ENCODE data around the gene ACBD5. TPM values are rescaled to one million over a fixed set of nuclear protein-coding genes. Genes with fewer than 3 reads are reported as not detected.
"Not testable (repeated sequence)": the region's sequence is repeated elsewhere in the genome, so short reads cannot be mapped to it uniquely, and the experiment has no call there.

ACBD5 gene
- total and polyA plus RNA-seq, 2 donors = 13.6 to 14.8 TPM

GRCh38 chr10:27242951-27243551 lies 2.5 kb upstream of the ACBD5 start:
- no peaks in the 10 kb centered on the region for H3K36me3 ChIP-seq (ENCODE audit: control insufficient read depth in 2 of 2, insufficient read depth in 2 of 2, low read length in 1 of 2)
- H3K9me3 ChIP-seq (ENCODE audit: control insufficient read depth in 2 of 2, insufficient read depth in 1 of 2, low read length in 1 of 2) = no peaks in the 10 kb centered on the region
- peak overlapping the region; percentile 65 to 76 for H3K4me3 ChIP-seq (ENCODE audit: low read length in 2 of 2)
- 14% methylated on average over 12 of the region's 12 CpGs for WGBS
- H3K27me3 ChIP-seq (ENCODE audit: control insufficient read depth in 2 of 2, insufficient read depth in 1 of 2, low read length in 1 of 2) = no peaks in the 10 kb centered on the region
- H3K4me1 ChIP-seq (ENCODE audit: control insufficient read depth in 2 of 2, insufficient read depth in 2 of 2, low read length in 2 of 2) = peaks cover 7 to 18% of the 10 kb centered on the region in 2 donors
- peak overlapping the region; percentile 95 to 98 for H3K27ac ChIP-seq (ENCODE audit: low read depth in 1 of 2, low read length in 1 of 2)
- peak; percentile 48 to 93 (median 78) for DNase-seq (ENCODE audit: low read depth in 6 of 9, low spot score in 9 of 9)

- H3K36me3 ChIP-seq (ENCODE audit: control insufficient read depth in 2 of 2, insufficient read depth in 2 of 2, low read length in 1 of 2) = no peaks in the 10 kb centered on the region
- no peaks in the 10 kb centered on the region for H3K27me3 ChIP-seq (ENCODE audit: control insufficient read depth in 2 of 2, insufficient read depth in 1 of 2, low read length in 1 of 2)
- H3K4me1 ChIP-seq (ENCODE audit: control insufficient read depth in 2 of 2, insufficient read depth in 2 of 2, low read length in 2 of 2) = peaks cover 7 to 18% of the 10 kb centered on the region in 2 donors
- under 1% methylated on average over 6 of the region's 6 CpGs for WGBS
- H3K9me3 ChIP-seq (ENCODE audit: control insufficient read depth in 2 of 2, insufficient read depth in 1 of 2, low read length in 1 of 2) = no peaks in the 10 kb centered on the region
- peak overlapping the region; percentile 95 to 98 for H3K27ac ChIP-seq (ENCODE audit: low read depth in 1 of 2, low read length in 1 of 2)
- peak overlapping the region; percentile 65 to 76 for H3K4me3 ChIP-seq (ENCODE audit: low read length in 2 of 2)
- DNase-seq (ENCODE audit: low read depth in 6 of 9, low spot score in 9 of 9) = no peak
Measured at GRCh38 chr10:27242473-27242950, 1.9 kb upstream of the ACBD5 start.

- Histone ChIP-seq H3K4me1 (ENCODE audit: control insufficient read depth in 2 of 2, insufficient read depth in 2 of 2, low read length in 2 of 2) (peaks cover 7 to 18% of the 10 kb centered on the region in 2 donors), H3K4me3 (ENCODE audit: low read length in 2 of 2) (peak overlapping the region; percentile 65 to 76), H3K9me3 (ENCODE audit: control insufficient read depth in 2 of 2, insufficient read depth in 1 of 2, low read length in 1 of 2) (no peaks in the 10 kb centered on the region), H3K27ac (ENCODE audit: low read depth in 1 of 2, low read length in 1 of 2) (peak overlapping the region; percentile 92 to 98), H3K27me3 (ENCODE audit: control insufficient read depth in 2 of 2, insufficient read depth in 1 of 2, low read length in 1 of 2) (no peaks in the 10 kb centered on the region), H3K36me3 (ENCODE audit: control insufficient read depth in 2 of 2, insufficient read depth in 2 of 2, low read length in 1 of 2) (no peaks in the 10 kb centered on the region)
- 3% methylated on average over 59 of the region's 59 CpGs for WGBS
- DNase-seq (ENCODE audit: low read depth in 6 of 9, low spot score in 9 of 9) = peak; percentile 88 to 96 (median 92)
Measured at GRCh38 chr10:27241652-27242472, 1.3 kb upstream of the ACBD5 start.

GRCh38 chr10:27241010-27241651 lies 534 bp upstream of the ACBD5 start:
- H3K9me3 ChIP-seq (ENCODE audit: control insufficient read depth in 2 of 2, insufficient read depth in 1 of 2, low read length in 1 of 2) = no peaks in the 10 kb centered on the region
- H3K36me3 ChIP-seq (ENCODE audit: control insufficient read depth in 2 of 2, insufficient read depth in 2 of 2, low read length in 1 of 2) = no peaks in the 10 kb centered on the region
- H3K27ac ChIP-seq (ENCODE audit: low read depth in 1 of 2, low read length in 1 of 2) = peak overlapping the region; percentile 92 to 98
- no peaks in the 10 kb centered on the region for H3K27me3 ChIP-seq (ENCODE audit: control insufficient read depth in 2 of 2, insufficient read depth in 1 of 2, low read length in 1 of 2)
- 16% methylated on average over 33 of the region's 33 CpGs for WGBS
- H3K4me1 ChIP-seq (ENCODE audit: control insufficient read depth in 2 of 2, insufficient read depth in 2 of 2, low read length in 2 of 2) = peaks cover 7 to 18% of the 10 kb centered on the region in 2 donors
- H3K4me3 ChIP-seq (ENCODE audit: low read length in 2 of 2) = peak overlapping the region; percentile 65 to 76
- DNase-seq (ENCODE audit: low read depth in 6 of 9, low spot score in 9 of 9) = peak in 8 of 9 donors; percentile 25 to 74 (median 40)

GRCh38 chr10:27237531-27237930 lies 3.1 kb downstream of the ACBD5 start:
- not testable (repeated sequence) for H3K9me3 ChIP-seq (ENCODE audit: control insufficient read depth in 2 of 2, insufficient read depth in 1 of 2, low read length in 1 of 2); H3K27ac ChIP-seq (ENCODE audit: low read depth in 1 of 2, low read length in 1 of 2); H3K27me3 ChIP-seq (ENCODE audit: control insufficient read depth in 2 of 2, insufficient read depth in 1 of 2, low read length in 1 of 2); H3K4me3 ChIP-seq (ENCODE audit: low read length in 2 of 2); H3K36me3 ChIP-seq (ENCODE audit: control insufficient read depth in 2 of 2, insufficient read depth in 2 of 2, low read length in 1 of 2); DNase-seq (ENCODE audit: low read depth in 6 of 9, low spot score in 9 of 9)
- 97% methylated on average over 8 of the region's 8 CpGs for WGBS
- peaks cover 4 to 13% of the 10 kb centered on the region in 2 donors for H3K4me1 ChIP-seq (ENCODE audit: control insufficient read depth in 2 of 2, insufficient read depth in 2 of 2, low read length in 2 of 2)

GRCh38 chr10:27236589-27237128 lies 3.9 kb downstream of the ACBD5 start:
- not testable (repeated sequence) for H3K9me3 ChIP-seq (ENCODE audit: control insufficient read depth in 2 of 2, insufficient read depth in 1 of 2, low read length in 1 of 2); H3K27me3 ChIP-seq (ENCODE audit: control insufficient read depth in 2 of 2, insufficient read depth in 1 of 2, low read length in 1 of 2); H3K4me3 ChIP-seq (ENCODE audit: low read length in 2 of 2); H3K27ac ChIP-seq (ENCODE audit: low read depth in 1 of 2, low read length in 1 of 2); DNase-seq (ENCODE audit: low read depth in 6 of 9, low spot score in 9 of 9); H3K36me3 ChIP-seq (ENCODE audit: control insufficient read depth in 2 of 2, insufficient read depth in 2 of 2, low read length in 1 of 2)
- 86% methylated on average over 9 of the region's 9 CpGs for WGBS
- H3K4me1 ChIP-seq (ENCODE audit: control insufficient read depth in 2 of 2, insufficient read depth in 2 of 2, low read length in 2 of 2) = peaks cover 4 to 13% of the 10 kb centered on the region in 2 donors

GRCh38 chr10:27235706-27236105 lies 4.9 kb downstream of the ACBD5 start:
- H3K4me1 ChIP-seq (ENCODE audit: control insufficient read depth in 2 of 2, insufficient read depth in 2 of 2, low read length in 2 of 2) = peaks cover 4% of the 10 kb centered on the region in 2 donors
- H3K27me3 ChIP-seq (ENCODE audit: control insufficient read depth in 2 of 2, insufficient read depth in 1 of 2, low read length in 1 of 2) = no peaks in the 10 kb centered on the region
- no peak overlapping the region for H3K4me3 ChIP-seq (ENCODE audit: low read length in 2 of 2)
- no peaks in the 10 kb centered on the region for H3K9me3 ChIP-seq (ENCODE audit: control insufficient read depth in 2 of 2, insufficient read depth in 1 of 2, low read length in 1 of 2)
- WGBS = 98% methylated on average over 1 of the region's 1 CpG
- H3K36me3 ChIP-seq (ENCODE audit: control insufficient read depth in 2 of 2, insufficient read depth in 2 of 2, low read length in 1 of 2) = peaks cover 0 to 6% of the 10 kb centered on the region in 2 donors
- DNase-seq (ENCODE audit: low read depth in 6 of 9, low spot score in 9 of 9) = no peak
- H3K27ac ChIP-seq (ENCODE audit: low read depth in 1 of 2, low read length in 1 of 2) = no peak overlapping the region

GRCh38 chr10:27230022-27230421 lies 10.6 kb downstream of the ACBD5 start:
- Histone ChIP-seq H3K27me3 (ENCODE audit: control insufficient read depth in 2 of 2, insufficient read depth in 1 of 2, low read length in 1 of 2) (no peaks in the 10 kb centered on the region), H3K27ac (ENCODE audit: low read depth in 1 of 2, low read length in 1 of 2) (no peak overlapping the region), H3K4me1 (ENCODE audit: control insufficient read depth in 2 of 2, insufficient read depth in 2 of 2, low read length in 2 of 2) (no peaks in the 10 kb centered on the region), H3K36me3 (ENCODE audit: control insufficient read depth in 2 of 2, insufficient read depth in 2 of 2, low read length in 1 of 2) (peaks cover 13 to 14% of the 10 kb centered on the region in 2 donors), H3K9me3 (ENCODE audit: control insufficient read depth in 2 of 2, insufficient read depth in 1 of 2, low read length in 1 of 2) (no peaks in the 10 kb centered on the region), H3K4me3 (ENCODE audit: low read length in 2 of 2) (no peak overlapping the region)
- no peak for DNase-seq (ENCODE audit: low read depth in 6 of 9, low spot score in 9 of 9)
- 99% methylated on average over 1 of the region's 1 CpG for WGBS

All from thymus (tissue), 11 donors.